D721Med (cell line): ENCODE data around the gene ARMC2.

Experiments used
- DNase-seq: peaks from one replicate; pipeline ENCODE4 v3.0.0; 2011; ENCODE audit warnings: low spot score; ENCODE audit not compliant: insufficient read length
- FAIRE-seq: peaks from 2 replicates; lab custom pipeline; 2011; peaks lifted over from hg19 to GRCh38; lab: Jason Lieb, UNC
- TF ChIP-seq, protein P1 (sequence below): IDR thresholded peaks from 2 replicates; pipeline ENCODE4 v1.5.1; 2012; ENCODE audit warnings: mild to moderate bottlenecking, control low read depth; ENCODE audit not compliant: insufficient read depth; ENCODE audit errors: missing control alignments

ARMC2 gene

DNA sequence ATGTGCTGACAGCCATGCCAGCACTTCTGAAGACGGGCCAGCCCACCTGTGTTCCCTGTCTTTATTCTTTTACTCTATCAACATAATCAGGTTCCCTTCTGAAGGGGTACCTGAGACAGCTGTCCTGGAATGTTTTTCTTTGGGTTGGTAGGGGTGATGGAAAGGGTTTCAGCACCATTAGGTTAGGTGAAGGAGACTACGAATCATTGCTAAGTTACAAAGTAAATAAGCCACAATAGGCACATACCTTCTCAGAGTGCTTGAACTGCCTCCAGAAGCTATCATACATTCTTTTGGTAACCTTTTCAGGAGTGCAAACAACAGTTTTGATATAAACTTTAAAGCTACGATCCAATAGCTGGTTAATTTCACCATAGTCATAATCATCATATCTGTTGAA lies 140.1 kb downstream of the ARMC2 start:
- TF ChIP-seq, protein P1, sequence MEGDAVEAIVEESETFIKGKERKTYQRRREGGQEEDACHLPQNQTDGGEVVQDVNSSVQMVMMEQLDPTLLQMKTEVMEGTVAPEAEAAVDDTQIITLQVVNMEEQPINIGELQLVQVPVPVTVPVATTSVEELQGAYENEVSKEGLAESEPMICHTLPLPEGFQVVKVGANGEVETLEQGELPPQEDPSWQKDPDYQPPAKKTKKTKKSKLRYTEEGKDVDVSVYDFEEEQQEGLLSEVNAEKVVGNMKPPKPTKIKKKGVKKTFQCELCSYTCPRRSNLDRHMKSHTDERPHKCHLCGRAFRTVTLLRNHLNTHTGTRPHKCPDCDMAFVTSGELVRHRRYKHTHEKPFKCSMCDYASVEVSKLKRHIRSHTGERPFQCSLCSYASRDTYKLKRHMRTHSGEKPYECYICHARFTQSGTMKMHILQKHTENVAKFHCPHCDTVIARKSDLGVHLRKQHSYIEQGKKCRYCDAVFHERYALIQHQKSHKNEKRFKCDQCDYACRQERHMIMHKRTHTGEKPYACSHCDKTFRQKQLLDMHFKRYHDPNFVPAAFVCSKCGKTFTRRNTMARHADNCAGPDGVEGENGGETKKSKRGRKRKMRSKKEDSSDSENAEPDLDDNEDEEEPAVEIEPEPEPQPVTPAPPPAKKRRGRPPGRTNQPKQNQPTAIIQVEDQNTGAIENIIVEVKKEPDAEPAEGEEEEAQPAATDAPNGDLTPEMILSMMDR = no peak
- FAIRE-seq (no peak), DNase-seq (no peak)

DNA sequence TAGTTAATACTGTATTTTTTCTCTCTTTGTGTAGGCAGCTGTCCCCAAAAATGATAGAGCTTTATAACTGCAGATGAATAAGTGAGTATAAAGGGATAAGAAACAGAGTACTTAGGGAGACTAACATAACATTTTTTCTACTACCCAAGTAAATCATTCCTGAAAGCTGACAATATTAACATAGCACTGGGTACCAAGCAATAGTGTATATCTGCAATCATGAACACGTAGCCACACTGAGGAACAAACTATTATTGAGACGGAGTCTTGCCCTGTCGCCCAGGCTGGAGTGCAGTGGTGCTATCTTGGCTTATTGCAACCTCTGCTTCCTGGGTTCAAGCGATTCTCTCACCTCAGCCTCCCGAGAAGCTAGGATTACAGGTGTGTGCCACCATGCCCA lies 140.5 kb downstream of the ARMC2 start:
- TF ChIP-seq, protein P1 = no peak
- FAIRE-seq (no peak), DNase-seq (no peak)

DNA sequence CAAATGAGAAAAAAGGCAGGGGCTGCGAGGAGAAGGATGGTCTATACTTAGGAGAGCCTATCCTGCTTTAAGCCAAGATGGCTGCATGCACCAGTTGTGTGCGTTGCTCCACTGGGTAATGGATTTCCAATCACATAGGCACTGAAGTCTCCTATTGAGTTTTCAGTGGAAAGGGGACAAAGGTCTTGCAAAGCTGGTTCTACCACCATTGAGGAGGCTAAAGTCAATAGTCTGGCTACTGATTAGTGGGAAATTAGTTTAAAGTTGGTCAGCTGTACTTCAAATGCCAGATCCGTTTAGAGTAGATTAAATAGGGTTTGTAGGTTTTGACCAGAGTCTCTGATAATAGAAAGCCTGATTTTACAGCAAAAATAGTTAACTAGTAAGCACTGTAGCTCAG lies 141.5 kb downstream of the ARMC2 start:
- FAIRE-seq (no peak), DNase-seq (no peak)
- TF ChIP-seq, protein P1 = no peak

DNA sequence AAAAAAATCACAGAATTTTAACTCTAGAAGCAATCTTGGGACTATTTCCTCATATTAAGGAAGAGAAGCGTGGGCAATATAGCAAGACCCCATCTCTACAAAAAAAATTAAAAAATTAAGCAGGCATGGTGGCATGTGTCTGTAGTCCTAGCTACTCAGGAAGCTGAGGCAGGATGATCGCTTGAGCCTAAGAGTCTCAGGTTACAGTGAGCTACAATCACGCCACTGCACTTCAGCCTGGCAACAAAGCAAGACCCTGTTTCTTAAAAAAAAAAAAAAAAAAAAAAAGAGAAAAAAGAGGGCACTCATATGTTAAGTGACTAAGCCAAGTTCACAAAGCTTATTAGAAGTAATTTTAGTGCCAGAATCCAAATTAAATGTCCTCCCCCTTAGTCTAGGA lies 145.7 kb downstream of the ARMC2 start:
- TF ChIP-seq, protein P1 = no peak
- FAIRE-seq (no peak), DNase-seq (no peak)

DNA sequence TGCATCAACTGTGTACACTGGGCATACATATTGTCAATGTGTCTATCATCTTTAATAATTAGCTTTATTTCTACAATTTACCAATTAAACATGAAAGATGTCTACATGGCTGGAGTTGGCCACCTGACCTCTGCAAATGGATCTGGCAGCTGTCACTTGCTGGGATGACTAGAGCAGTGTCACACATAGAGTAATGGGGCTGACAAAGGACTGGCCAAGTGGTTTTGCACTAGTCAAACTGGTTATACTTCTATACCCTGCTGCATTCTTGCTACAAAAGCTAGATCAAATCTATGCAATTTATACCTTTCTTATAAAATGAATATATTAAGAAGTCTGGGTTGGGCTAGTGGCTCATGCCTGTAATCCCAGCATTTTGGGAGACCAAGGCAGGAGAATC lies 147.1 kb downstream of the ARMC2 start:
- DNase-seq = no peak
- no peak for FAIRE-seq
- TF ChIP-seq, protein P1 = no peak

DNA sequence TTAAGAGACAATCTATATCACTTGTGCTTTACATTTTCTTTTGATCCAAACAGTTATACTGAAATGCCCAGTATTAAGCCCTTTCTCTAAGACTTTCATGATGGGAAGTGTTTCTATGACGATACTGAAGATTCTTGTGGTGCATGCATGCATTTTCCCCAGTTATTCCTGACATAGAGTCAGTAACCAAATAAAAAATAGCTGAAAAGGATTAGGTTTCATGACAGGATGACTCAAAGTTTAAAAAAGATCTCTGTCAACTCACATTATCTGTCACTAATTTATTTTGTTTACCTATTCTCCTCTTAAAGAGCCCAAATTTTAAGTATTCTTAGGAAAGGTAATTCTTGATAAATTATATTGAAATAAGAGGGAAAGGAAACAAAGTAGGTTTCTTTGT lies 148.0 kb downstream of the ARMC2 start:
- no peak for FAIRE-seq

DNA sequence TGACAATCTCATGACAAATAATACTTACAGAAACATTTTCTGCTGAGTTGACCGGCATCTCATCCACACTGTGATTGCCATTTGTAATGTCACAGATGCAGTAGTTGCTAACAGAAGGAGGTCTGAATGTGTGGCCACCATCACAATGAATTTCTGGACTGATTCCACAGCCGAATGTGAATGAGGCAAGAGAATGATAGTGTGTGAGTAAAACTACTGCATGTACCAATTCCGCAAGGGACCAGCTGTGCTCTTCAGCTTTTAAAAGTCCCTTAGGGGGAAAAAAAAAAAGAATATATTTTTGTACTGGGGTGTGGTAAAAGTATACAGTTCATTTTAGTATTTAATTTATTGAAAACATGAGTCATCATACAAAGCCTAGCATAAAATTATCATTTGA lies 150.3 kb downstream of the ARMC2 start:
- TF ChIP-seq, protein P1 = no peak
- DNase-seq = no peak
- FAIRE-seq = no peak

More for the DNA sequence above, 148.0 kb downstream of the ARMC2 start:
- TF ChIP-seq, protein P1 = no peak
- no peak for DNase-seq
